T-helper 1 cell (primary cell): ENCODE measurements around the gene B4GALT1.
A peak's percentile ranks its signal among the peaks of the same experiment; 100 is the strongest.
"Not testable (repeated sequence)": the region's sequence is repeated elsewhere in the genome, so short reads cannot be mapped to it uniquely, and the experiment has no call there.

Experiments
- DNase-seq, 5 donors: peaks; one replicate each; pipeline ENCODE4 v3.0.0-alpha.2; 2012 to 2020

The B4GALT1 gene

DNA sequence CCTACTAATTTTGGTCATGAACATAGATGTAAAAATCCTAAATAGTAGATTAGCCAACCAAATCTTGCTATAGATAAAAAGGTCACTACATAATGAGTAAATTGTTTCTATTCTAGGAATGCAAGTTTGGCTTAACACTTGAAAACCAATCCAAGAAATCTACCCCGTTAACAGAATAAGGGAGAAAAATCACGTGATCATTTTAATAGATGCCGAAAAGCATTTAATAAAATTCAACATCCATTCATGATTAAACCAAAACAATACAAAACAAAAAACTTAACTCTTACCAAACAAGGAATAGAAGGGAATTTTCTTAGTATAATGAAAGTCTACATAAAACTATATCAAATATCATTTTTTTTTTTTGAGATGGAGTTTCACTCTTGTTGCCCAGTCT lies 69.9 kb downstream of the B4GALT1 start:
- no peak for DNase-seq

DNA sequence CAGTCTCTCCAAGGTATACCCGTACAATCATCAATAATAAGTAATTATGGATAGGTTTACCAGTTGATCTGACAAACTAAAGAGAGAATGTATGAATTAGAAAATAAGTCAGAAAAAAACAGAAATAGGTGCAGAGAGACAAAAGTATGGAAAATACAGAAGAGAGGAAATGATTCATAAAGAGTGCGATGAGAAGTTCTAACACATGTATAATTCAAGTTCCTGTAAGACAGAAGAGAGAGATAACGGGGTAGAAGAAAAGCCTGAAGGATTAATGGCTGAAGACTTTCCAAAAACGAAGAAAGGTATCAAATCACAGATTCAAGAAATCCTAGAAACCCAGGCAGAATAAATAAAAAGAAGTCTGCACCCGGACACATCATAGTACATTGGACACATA lies 74.5 kb downstream of the B4GALT1 start:
- no peak for DNase-seq

GRCh38 chr9:33085672-33086071 lies 81.5 kb downstream of the B4GALT1 start:
- DNase-seq, result not testable (repeated sequence)

DNA sequence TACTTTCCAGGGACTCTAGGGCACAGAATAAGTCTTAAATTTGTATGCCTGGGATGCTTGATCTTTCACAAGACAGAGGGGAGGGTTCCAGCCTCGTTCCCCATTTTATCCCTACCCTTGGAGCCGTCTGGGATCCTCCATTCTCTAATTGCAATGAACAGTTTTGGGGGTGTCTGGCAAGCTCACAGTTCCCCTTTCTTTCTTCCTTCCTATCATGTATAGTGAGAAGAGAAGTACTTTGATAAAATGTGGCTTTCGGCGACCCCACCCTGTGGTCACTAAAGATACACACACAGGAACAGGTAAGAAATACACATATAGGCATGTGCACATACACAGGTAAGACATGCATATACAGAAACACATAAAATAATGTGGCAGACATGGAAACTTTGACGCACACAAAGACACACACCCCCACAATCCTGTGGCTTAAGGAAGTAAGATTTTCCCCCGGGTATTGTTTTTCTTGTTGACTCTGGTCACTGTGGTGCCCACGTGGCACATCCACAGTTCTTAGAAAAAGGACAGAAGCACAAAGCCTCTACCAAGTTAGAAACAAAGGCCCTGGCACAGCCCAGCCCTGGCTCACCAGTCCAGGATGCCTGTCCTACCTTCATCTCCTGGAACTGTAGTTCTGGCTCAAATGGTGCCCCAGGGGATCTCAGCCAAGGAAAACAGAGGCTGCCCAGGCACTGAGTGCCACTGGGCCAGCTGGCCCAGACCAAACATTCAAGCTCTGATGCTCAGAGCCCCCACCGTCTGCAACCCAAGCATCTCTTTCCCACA lies 84.4 kb downstream of the B4GALT1 start:
- peak in 1 of 5 donors; percentile 9 for DNase-seq

- DNase-seq, result peak in 1 of 5 donors; percentile 14
Measured at GRCh38 chr9:33082128-33082527, 85.0 kb downstream of the B4GALT1 start.

DNA sequence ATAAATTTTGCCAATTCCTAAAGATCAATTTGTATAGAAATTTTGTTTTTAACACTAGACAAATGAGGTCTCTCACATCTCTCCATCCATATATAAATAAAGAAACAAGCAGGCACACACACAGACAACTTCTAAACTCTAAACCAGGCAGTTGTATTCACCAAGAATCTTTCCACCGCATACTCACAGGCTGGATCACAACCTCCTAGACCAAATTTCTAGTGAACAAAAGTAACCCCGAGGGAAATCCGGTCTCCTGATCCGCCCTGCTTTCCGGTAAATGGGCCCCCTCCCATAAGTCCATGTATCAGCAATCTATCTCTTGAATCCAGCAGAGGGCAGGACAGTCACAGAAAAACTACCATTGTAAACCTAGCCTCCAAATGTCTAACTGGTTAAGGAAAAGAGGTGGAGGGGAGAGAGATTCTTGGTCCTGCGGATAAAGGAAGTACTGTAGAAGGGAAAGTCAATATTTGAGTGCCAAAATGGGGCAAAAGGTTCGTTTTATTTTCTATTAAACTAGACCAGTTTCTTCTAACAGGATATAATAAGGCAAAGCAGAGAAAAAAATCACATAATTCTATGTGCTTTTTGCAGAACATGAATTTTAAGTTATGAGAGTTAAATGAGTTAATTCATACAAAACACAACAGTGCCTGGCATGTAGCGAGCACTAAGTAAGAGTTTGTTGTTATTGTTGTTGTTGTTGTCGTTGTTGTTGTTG lies 85.8 kb downstream of the B4GALT1 start:
- peak; percentile 26 to 92 (median 53) for DNase-seq

GRCh38 chr9:33080534-33080933 lies 86.6 kb downstream of the B4GALT1 start:
- DNase-seq, result peak in 1 of 5 donors; percentile 52

GRCh38 chr9:33076046-33077004 lies 90.8 kb downstream of the B4GALT1 start, which contains the start of gene SMU1:
TSS of gene SMU1 (minus strand) at chr9:33076674. CDS start at chr9:33076608, 66 bp downstream.
- DNase-seq, result peak; percentile 92 to 97 (median 94)

DNA sequence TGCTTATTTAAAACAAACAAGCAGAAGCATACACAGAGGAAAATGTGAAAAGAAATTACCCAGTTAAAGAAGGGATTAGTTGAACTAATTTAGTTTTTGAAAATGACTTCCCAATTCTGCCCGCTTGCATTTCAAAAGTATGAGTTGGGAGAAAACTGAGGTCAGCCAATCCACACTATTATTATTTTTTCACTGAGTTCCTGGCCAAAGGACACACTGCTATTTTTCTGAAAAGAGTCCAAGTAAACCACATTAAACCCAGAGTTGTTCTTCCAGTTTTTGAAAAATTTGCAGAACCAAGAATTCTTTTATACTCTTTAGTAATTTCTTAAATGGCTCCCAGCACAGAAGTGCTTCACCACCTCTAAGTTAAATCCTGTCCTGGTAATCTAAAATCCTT lies 98.1 kb downstream of the B4GALT1 start:
- DNase-seq, result no peak

DNA sequence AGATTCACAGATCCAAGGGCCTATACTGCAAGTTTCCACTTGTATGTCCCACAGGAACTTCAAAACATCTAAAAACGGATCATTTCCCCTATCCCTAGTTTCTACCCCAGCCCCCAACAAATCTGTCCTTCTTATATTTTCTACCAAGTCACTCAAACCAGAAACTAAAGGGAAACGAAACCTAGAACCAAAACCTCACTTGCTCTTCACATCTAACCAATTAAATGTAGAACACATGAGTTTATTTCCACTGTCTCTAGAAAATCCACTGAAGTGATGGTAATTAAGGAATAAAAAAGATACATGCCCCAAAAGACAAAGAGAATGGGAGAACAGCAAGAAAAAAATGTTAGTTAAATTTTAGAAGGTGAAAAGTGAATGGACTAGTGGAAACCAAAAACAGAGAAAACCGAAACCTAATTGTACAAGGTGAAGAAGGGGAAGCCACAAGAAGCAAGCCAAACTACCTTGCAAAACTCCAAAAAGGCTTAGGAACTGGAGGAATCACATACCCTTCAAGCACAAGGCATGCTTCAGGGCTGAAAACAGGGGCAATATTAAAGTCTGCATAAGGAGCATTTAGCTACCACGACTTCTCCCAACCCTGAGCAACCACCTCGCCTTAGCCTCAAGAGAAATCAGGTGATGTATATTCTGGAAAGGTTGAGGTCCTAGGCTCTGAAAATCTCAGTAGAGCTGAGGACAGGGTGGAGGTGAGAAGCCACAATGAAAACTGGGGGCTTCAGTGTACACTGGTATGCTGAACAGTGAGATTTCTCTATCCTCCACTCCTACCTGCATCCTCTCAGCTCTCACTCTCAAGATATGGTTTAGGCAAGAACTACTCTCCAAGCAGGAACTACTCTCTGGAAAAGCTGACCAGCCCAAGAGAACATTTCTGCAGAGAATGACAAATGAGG lies 101.7 kb downstream of the B4GALT1 start:
- DNase-seq, result no peak
